MCF 10A (cell line): Measurements from ENCODE around the gene KDM4B. TPM values are rescaled to one million over a fixed set of nuclear protein-coding genes. Genes with fewer than 3 reads are reported as not detected.

Experiments
- BruUV-seq: library from RNA; stranded (reverse); fragments of 400-500 nt; replicated peaks from 2 replicates; lab custom pipeline; 2021; lab: Mats Ljungman, UMichigan
- CTCF ChIA-PET: fragments of 300-600 bp; sonication (Branson Sonifier 250); formaldehyde crosslinking; extraction: SDS; loops from one replicate; lab custom pipeline; 2021; ENCODE audit warnings: antibody characterized with exemption, inconsistent platforms; lab: Yijun Ruan, JAX
- POLR2A ChIA-PET: fragments of 300-600, 350-650 bp; sonication (Branson Sonifier 250); formaldehyde crosslinking; extraction: SDS; loops from one replicate; lab custom pipeline; 2020; ENCODE audit warnings: antibody characterized with exemption, inconsistent platforms; lab: Yijun Ruan, JAX
- DNase-seq: peaks from one replicate; pipeline ENCODE4 v3.0.0-alpha.2; 2018; ENCODE audit not compliant: unreplicated experiment
- H3K27ac Mint-ChIP-seq: one replicate; pipeline ENCODE4 v1.8.0; 2022; ENCODE audit warnings: mild to moderate bottlenecking, low read depth, mixed read lengths; ENCODE audit not compliant: unreplicated experiment
- H3K27me3 Mint-ChIP-seq: one replicate; pipeline ENCODE4 v1.8.0; 2022; ENCODE audit warnings: mixed read lengths; ENCODE audit not compliant: insufficient read depth, unreplicated experiment
- H3K36me3 Mint-ChIP-seq: one replicate; pipeline ENCODE4 v1.8.0; 2022; ENCODE audit warnings: mild to moderate bottlenecking, moderate library complexity, mixed read lengths; ENCODE audit not compliant: insufficient read depth, unreplicated experiment
- H3K4me1 Mint-ChIP-seq: one replicate; pipeline ENCODE4 v1.8.0; 2022; ENCODE audit warnings: mixed read lengths; ENCODE audit not compliant: insufficient read depth, unreplicated experiment
- H3K4me3 Mint-ChIP-seq: one replicate; pipeline ENCODE4 v1.8.0; 2022; ENCODE audit warnings: mild to moderate bottlenecking, moderate library complexity, mixed read lengths; ENCODE audit not compliant: unreplicated experiment
- H3K9me3 Mint-ChIP-seq: one replicate; pipeline ENCODE4 v1.8.0; 2022; ENCODE audit warnings: mixed read lengths; ENCODE audit not compliant: unreplicated experiment
- intact Hi-C: fragments of 100-400 bp; cut with micrococcal nuclease; formaldehyde crosslinking; loops from 2 replicates; pipeline ENCODE4 v1.14.1; 2022
- total RNA-seq: library from RNA; stranded (reverse); gene quantifications from 2 replicates; pipeline ENCODE4 v1.2.3, GENCODE V29; 2022
- TF ChIP-seq, protein P1 (sequence below): fragments of 200-600 bp; IDR thresholded peaks from one replicate; pipeline ENCODE4 v1.8.0; 2022; ENCODE audit warnings: antibody characterized with exemption, mild to moderate bottlenecking; ENCODE audit not compliant: unreplicated experiment

KDM4B gene
- total RNA-seq, 1 experiment from 2014 or later, result 34.4 TPM

- Mint-ChIP-seq H3K27ac (no peak overlapping the region), H3K9me3 (no peaks in the 10 kb centered on the region), H3K4me1 (no peaks in the 10 kb centered on the region), H3K27me3 (no peaks in the 10 kb centered on the region), H3K36me3 (no peaks in the 10 kb centered on the region), H3K4me3 (no peak overlapping the region)
- DNase-seq, result no peak
- no TSS peak for BruUV-seq
- intact Hi-C loops, result no loop called here
- CTCF ChIA-PET, result no interaction called here
- POLR2A ChIA-PET, result no interaction called here
- TF ChIP-seq, protein P1, sequence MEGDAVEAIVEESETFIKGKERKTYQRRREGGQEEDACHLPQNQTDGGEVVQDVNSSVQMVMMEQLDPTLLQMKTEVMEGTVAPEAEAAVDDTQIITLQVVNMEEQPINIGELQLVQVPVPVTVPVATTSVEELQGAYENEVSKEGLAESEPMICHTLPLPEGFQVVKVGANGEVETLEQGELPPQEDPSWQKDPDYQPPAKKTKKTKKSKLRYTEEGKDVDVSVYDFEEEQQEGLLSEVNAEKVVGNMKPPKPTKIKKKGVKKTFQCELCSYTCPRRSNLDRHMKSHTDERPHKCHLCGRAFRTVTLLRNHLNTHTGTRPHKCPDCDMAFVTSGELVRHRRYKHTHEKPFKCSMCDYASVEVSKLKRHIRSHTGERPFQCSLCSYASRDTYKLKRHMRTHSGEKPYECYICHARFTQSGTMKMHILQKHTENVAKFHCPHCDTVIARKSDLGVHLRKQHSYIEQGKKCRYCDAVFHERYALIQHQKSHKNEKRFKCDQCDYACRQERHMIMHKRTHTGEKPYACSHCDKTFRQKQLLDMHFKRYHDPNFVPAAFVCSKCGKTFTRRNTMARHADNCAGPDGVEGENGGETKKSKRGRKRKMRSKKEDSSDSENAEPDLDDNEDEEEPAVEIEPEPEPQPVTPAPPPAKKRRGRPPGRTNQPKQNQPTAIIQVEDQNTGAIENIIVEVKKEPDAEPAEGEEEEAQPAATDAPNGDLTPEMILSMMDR, result no peak
Measured at GRCh38 chr19:5189318-5189607, 220.3 kb downstream of the KDM4B start.

GRCh38 chr19:5191091-5191490 is 222.2 kb downstream of the KDM4B start:
- Mint-ChIP-seq H3K27me3 (no peaks in the 10 kb centered on the region), H3K4me3 (no peak overlapping the region), H3K9me3 (no peaks in the 10 kb centered on the region), H3K4me1 (no peaks in the 10 kb centered on the region), H3K36me3 (no peaks in the 10 kb centered on the region), H3K27ac (no peak overlapping the region)
- ChIA-PET CTCF (no interaction called here), POLR2A (no interaction called here)
- BruUV-seq, result no TSS peak
- TF ChIP-seq, protein P1, result no peak
- no peak for DNase-seq
- intact Hi-C loops, result no loop called here

GRCh38 chr19:5192568-5192967 is 223.7 kb downstream of the KDM4B start:
- H3K27ac Mint-ChIP-seq, result no peak overlapping the region
- H3K4me1 Mint-ChIP-seq, result no peaks in the 10 kb centered on the region
- BruUV-seq, result no TSS peak
- H3K4me3 Mint-ChIP-seq, result no peak overlapping the region
- ChIA-PET POLR2A (interaction anchor here (0.8 kb wide), 1 partner anchor 12 kb away, joined by 3 read pairs; no protein-coding TSS in a partner anchor), CTCF (no interaction called here)
- TF ChIP-seq, protein P1, result no peak
- H3K9me3 Mint-ChIP-seq, result no peaks in the 10 kb centered on the region
- DNase-seq, result no peak
- no peaks in the 10 kb centered on the region for H3K36me3 Mint-ChIP-seq
- intact Hi-C loops, result no loop called here
- H3K27me3 Mint-ChIP-seq, result no peaks in the 10 kb centered on the region

DNA sequence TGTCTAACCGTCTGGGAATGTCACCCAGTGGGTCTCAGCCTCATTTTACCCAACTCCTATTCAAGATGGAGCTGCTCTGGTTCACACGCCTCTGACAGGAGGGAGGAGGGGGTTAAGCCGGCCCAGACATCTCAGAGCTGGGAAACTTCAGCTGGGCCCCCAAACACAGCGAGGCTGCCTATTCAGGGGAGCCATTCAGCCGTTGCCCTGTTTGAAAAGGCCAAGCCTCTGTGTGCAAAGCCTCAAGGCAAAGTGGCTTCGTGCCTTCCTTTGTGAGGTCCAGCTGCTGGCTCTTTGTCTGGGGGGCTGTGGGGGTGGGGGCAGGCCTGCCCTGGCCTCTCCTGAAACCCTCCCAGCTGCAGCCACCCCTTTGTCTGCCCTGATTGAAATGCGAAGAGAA is 224.3 kb downstream of the KDM4B start:
- no TSS peak for BruUV-seq
- ChIA-PET POLR2A (no interaction called here), CTCF (no interaction called here)
- TF ChIP-seq, protein P1, result no peak
- intact Hi-C loops, result no loop called here
- Mint-ChIP-seq H3K27me3 (no peaks in the 10 kb centered on the region), H3K4me3 (no peak overlapping the region), H3K4me1 (no peaks in the 10 kb centered on the region), H3K36me3 (no peaks in the 10 kb centered on the region), H3K9me3 (no peaks in the 10 kb centered on the region), H3K27ac (no peak overlapping the region)
- DNase-seq, result no peak
